ENCODE results near the gene SCCPDH.

Gene SCCPDH

DNA sequence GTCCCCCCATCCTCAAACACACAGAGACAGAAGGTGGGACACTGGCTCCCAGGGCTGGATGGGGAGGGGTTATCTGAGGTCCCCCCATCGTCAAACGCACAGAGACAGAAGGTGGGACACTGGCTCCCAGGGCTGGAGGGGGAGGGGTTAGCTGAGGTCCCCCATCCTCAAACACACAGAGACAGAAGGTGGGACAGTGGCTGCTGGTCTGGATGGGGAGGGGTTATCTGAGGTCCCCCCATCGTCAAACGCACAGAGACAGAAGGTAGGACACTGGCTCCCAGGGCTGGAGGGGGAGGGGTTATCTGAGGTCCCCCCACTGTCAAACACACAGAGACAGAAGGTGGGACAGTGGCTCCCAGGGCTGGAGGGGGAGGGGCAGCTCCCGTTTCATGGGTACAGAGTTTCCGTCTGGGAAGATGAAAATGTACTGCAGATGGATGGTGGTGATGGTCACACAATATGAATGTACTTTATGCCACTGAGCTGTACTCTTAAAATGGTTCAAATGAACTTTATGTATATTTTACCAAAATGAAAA, 69.2 kb downstream of the SCCPDH start:
- TF ChIP-seq ZNF302 (tag by site-specific recombination; IDR thresholded peaks at IDR 0.05; ENCODE audit: low read depth) (no peak), WT1 (tag by site-specific recombination; IDR thresholded peaks at IDR 0.05) (no peak), ZNF658 (tag by site-specific recombination; IDR thresholded peaks at IDR 0.05) (no peak), ZNF404 (tag by site-specific recombination; IDR thresholded peaks at IDR 0.05) (no peak), CTCF (tag by site-specific recombination; IDR thresholded peaks at IDR 0.05) (no peak), ZNF513 (tag by site-specific recombination; IDR thresholded peaks at IDR 0.05) (no peak), ZNF768 (tag by site-specific recombination; IDR thresholded peaks at IDR 0.05) (no peak), ZNF777 (tag by site-specific recombination; IDR thresholded peaks at IDR 0.05; ENCODE audit: borderline replicate concordance) (no peak), ZNF211 (tag by site-specific recombination; IDR thresholded peaks at IDR 0.05; ENCODE audit: low read depth) (no peak), ZNF600 (tag by site-specific recombination; IDR thresholded peaks at IDR 0.05) (no peak), ZNF544 (tag by site-specific recombination; IDR thresholded peaks at IDR 0.05) (no peak), ZNF350 (tag by site-specific recombination; IDR thresholded peaks at IDR 0.05) (no peak), ZNF10 (tag by site-specific recombination; IDR thresholded peaks at IDR 0.05) (no peak), ZNF514 (tag by site-specific recombination; IDR thresholded peaks at IDR 0.05) (no peak), ZFHX2 (tag by site-specific recombination; conservative IDR thresholded peaks at IDR 0.05) (no peak)
- TF ChIP-seq, protein P1, sequence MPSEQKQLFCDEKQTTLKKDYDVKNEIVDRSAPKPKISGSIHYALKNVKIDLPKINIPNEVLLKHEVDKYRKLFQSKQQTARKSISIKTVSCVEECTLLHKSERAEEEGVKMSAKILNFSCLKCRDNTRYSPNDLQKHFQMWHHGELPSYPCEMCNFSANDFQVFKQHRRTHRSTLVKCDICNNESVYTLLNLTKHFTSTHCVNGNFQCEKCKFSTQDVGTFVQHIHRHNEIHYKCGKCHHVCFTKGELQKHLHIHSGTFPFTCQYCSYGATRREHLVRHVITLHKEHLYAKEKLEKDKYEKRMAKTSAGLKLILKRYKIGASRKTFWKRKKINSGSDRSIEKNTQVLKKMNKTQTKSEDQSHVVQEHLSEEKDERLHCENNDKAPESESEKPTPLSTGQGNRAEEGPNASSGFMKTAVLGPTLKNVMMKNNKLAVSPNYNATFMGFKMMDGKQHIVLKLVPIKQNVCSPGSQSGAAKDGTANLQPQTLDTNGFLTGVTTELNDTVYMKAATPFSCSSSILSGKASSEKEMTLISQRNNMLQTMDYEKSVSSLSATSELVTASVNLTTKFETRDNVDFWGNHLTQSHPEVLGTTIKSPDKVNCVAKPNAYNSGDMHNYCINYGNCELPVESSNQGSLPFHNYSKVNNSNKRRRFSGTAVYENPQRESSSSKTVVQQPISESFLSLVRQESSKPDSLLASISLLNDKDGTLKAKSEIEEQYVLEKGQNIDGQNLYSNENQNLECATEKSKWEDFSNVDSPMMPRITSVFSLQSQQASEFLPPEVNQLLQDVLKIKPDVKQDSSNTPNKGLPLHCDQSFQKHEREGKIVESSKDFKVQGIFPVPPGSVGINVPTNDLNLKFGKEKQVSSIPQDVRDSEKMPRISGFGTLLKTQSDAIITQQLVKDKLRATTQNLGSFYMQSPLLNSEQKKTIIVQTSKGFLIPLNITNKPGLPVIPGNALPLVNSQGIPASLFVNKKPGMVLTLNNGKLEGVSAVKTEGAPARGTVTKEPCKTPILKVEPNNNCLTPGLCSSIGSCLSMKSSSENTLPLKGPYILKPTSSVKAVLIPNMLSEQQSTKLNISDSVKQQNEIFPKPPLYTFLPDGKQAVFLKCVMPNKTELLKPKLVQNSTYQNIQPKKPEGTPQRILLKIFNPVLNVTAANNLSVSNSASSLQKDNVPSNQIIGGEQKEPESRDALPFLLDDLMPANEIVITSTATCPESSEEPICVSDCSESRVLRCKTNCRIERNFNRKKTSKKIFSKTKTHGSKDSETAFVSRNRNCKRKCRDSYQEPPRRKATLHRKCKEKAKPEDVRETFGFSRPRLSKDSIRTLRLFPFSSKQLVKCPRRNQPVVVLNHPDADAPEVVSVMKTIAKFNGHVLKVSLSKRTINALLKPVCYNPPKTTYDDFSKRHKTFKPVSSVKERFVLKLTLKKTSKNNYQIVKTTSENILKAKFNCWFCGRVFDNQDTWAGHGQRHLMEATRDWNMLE (tag by site-specific recombination; conservative IDR thresholded peaks at IDR 0.05; ENCODE audit: low read depth), result no peak
- TF ChIP-seq, protein P2, sequence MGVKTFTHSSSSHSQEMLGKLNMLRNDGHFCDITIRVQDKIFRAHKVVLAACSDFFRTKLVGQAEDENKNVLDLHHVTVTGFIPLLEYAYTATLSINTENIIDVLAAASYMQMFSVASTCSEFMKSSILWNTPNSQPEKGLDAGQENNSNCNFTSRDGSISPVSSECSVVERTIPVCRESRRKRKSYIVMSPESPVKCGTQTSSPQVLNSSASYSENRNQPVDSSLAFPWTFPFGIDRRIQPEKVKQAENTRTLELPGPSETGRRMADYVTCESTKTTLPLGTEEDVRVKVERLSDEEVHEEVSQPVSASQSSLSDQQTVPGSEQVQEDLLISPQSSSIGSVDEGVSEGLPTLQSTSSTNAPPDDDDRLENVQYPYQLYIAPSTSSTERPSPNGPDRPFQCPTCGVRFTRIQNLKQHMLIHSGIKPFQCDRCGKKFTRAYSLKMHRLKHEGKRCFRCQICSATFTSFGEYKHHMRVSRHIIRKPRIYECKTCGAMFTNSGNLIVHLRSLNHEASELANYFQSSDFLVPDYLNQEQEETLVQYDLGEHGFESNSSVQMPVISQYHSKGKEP (tag by site-specific recombination; IDR thresholded peaks at IDR 0.05), result no peak
- Histone ChIP-seq H3K4me3 (ENCODE audit: low read depth, low read length) (no peak overlapping the region), H3K4me1 (ENCODE audit: control insufficient read depth, insufficient read depth, low read length) (no peaks in the 10 kb centered on the region), H3K9me3 (ENCODE audit: control insufficient read depth, insufficient read depth, low read depth, low read length) (no peaks in the 10 kb centered on the region), H3K27ac (ENCODE audit: extremely low read depth, low read depth, low read length) (no peak overlapping the region), H3K36me3 (ENCODE audit: control insufficient read depth in 2 of 2, insufficient read depth in 1 of 2, low read length in 2 of 2) (no peaks in the 10 kb centered on the region)
- ChIA-PET CTCF (no interaction called here), POLR2A (no interaction called here)

Measured in HEK293 (cell line).